Measurements from ENCODE around the gene AFDN. TPM values are rescaled to one million over a fixed set of nuclear protein-coding genes. Genes with fewer than 3 reads are reported as not detected.

Gene AFDN
- polyA plus RNA-seq, 2 donors = 91.7 to 124 TPM

- Histone ChIP-seq H3K4me3 (ENCODE audit: low read depth in 1 of 2, low read length in 2 of 2) (peak overlapping the region in 1 of 2 donors; percentile 83), H3K4me1 (ENCODE audit: control insufficient read depth in 2 of 2, insufficient read depth in 2 of 2, low read length in 1 of 2) (peaks cover 3 to 9% of the 10 kb centered on the region in 2 donors), H3K9me3 (ENCODE audit: control insufficient read depth in 2 of 2, insufficient read depth in 1 of 2, low read depth in 1 of 2, low read length in 1 of 2) (peaks cover 0 to 3% of the 10 kb centered on the region in 2 donors), H3K27me3 (ENCODE audit: control insufficient read depth in 1 of 2, insufficient read depth in 2 of 2, low read length in 2 of 2) (no peaks in the 10 kb centered on the region), H3K27ac (ENCODE audit: low read depth in 2 of 2, low read length in 1 of 2) (peak overlapping the region in 1 of 2 donors; percentile 41), H3K36me3 (ENCODE audit: control insufficient read depth in 2 of 2, insufficient read depth in 2 of 2, low read length in 1 of 2) (no peaks in the 10 kb centered on the region)
- WGBS, 2 donors = 50 to 57% methylated on average over 4 of the region's 4 CpGs
These were observed 1.7 kb downstream of the AFDN start for GRCh38 chr6:167828325-167828956.

- Histone ChIP-seq H3K9me3 (ENCODE audit: control insufficient read depth in 2 of 2, insufficient read depth in 1 of 2, low read depth in 1 of 2, low read length in 1 of 2) (peaks cover 0 to 3% of the 10 kb centered on the region in 2 donors), H3K4me1 (ENCODE audit: control insufficient read depth in 2 of 2, insufficient read depth in 2 of 2, low read length in 1 of 2) (peaks cover 3 to 9% of the 10 kb centered on the region in 2 donors), H3K36me3 (ENCODE audit: control insufficient read depth in 2 of 2, insufficient read depth in 2 of 2, low read length in 1 of 2) (no peaks in the 10 kb centered on the region), H3K27ac (ENCODE audit: low read depth in 2 of 2, low read length in 1 of 2) (no peak overlapping the region), H3K4me3 (ENCODE audit: low read depth in 1 of 2, low read length in 2 of 2) (peak overlapping the region in 1 of 2 donors; percentile 50), H3K27me3 (ENCODE audit: control insufficient read depth in 1 of 2, insufficient read depth in 2 of 2, low read length in 2 of 2) (no peaks in the 10 kb centered on the region)
These were observed 2.8 kb downstream of the AFDN start for GRCh38 chr6:167829513-167829912.

GRCh38 chr6:167831281-167831828 is 4.6 kb downstream of the AFDN start:
- H3K9me3 ChIP-seq (ENCODE audit: control insufficient read depth in 2 of 2, insufficient read depth in 1 of 2, low read depth in 1 of 2, low read length in 1 of 2) = peaks cover 0 to under 1% of the 10 kb centered on the region in 2 donors
- peak overlapping the region in 1 of 2 donors; percentile 28 for H3K4me3 ChIP-seq (ENCODE audit: low read depth in 1 of 2, low read length in 2 of 2)
- H3K36me3 ChIP-seq (ENCODE audit: control insufficient read depth in 2 of 2, insufficient read depth in 2 of 2, low read length in 1 of 2) = no peaks in the 10 kb centered on the region
- H3K27ac ChIP-seq (ENCODE audit: low read depth in 2 of 2, low read length in 1 of 2) = peak overlapping the region; percentile 70 to 79
- WGBS, 2 donors = 37 to 60% methylated on average over 3 of the region's 3 CpGs
- H3K27me3 ChIP-seq (ENCODE audit: control insufficient read depth in 1 of 2, insufficient read depth in 2 of 2, low read length in 2 of 2) = no peaks in the 10 kb centered on the region
- no peaks in the 10 kb centered on the region for H3K4me1 ChIP-seq (ENCODE audit: control insufficient read depth in 2 of 2, insufficient read depth in 2 of 2, low read length in 1 of 2)

- no peaks in the 10 kb centered on the region for H3K4me1 ChIP-seq (ENCODE audit: control insufficient read depth in 2 of 2, insufficient read depth in 2 of 2, low read length in 1 of 2)
- 27 to 40% methylated on average over 4 of the region's 4 CpGs for WGBS, 2 donors
- peak overlapping the region; percentile 35 to 68 for H3K27ac ChIP-seq (ENCODE audit: low read depth in 2 of 2, low read length in 1 of 2)
- no peaks in the 10 kb centered on the region for H3K36me3 ChIP-seq (ENCODE audit: control insufficient read depth in 2 of 2, insufficient read depth in 2 of 2, low read length in 1 of 2)
- H3K27me3 ChIP-seq (ENCODE audit: control insufficient read depth in 1 of 2, insufficient read depth in 2 of 2, low read length in 2 of 2) = no peaks in the 10 kb centered on the region
- H3K9me3 ChIP-seq (ENCODE audit: control insufficient read depth in 2 of 2, insufficient read depth in 1 of 2, low read depth in 1 of 2, low read length in 1 of 2) = no peaks in the 10 kb centered on the region
- H3K4me3 ChIP-seq (ENCODE audit: low read depth in 1 of 2, low read length in 2 of 2) = peak overlapping the region in 1 of 2 donors; percentile 33
These were observed 6.0 kb downstream of the AFDN start for GRCh38 chr6:167832497-167833395.

- Histone ChIP-seq H3K27ac (ENCODE audit: low read depth in 2 of 2, low read length in 1 of 2) (peak overlapping the region; percentile 35 to 68), H3K4me3 (ENCODE audit: low read depth in 1 of 2, low read length in 2 of 2) (peak overlapping the region in 1 of 2 donors; percentile 33), H3K9me3 (ENCODE audit: control insufficient read depth in 2 of 2, insufficient read depth in 1 of 2, low read depth in 1 of 2, low read length in 1 of 2) (no peaks in the 10 kb centered on the region), H3K4me1 (ENCODE audit: control insufficient read depth in 2 of 2, insufficient read depth in 2 of 2, low read length in 1 of 2) (no peaks in the 10 kb centered on the region), H3K36me3 (ENCODE audit: control insufficient read depth in 2 of 2, insufficient read depth in 2 of 2, low read length in 1 of 2) (no peaks in the 10 kb centered on the region), H3K27me3 (ENCODE audit: control insufficient read depth in 1 of 2, insufficient read depth in 2 of 2, low read length in 2 of 2) (no peaks in the 10 kb centered on the region)
- 26 to 54% methylated on average over 2 of the region's 2 CpGs for WGBS, 2 donors
These were observed 6.7 kb downstream of the AFDN start for GRCh38 chr6:167833396-167833763.

GRCh38 chr6:167835260-167835659 is 8.5 kb downstream of the AFDN start:
- Histone ChIP-seq H3K4me3 (ENCODE audit: low read depth in 1 of 2, low read length in 2 of 2) (no peak overlapping the region), H3K4me1 (ENCODE audit: control insufficient read depth in 2 of 2, insufficient read depth in 2 of 2, low read length in 1 of 2) (peaks cover 0 to 2% of the 10 kb centered on the region in 2 donors), H3K9me3 (ENCODE audit: control insufficient read depth in 2 of 2, insufficient read depth in 1 of 2, low read depth in 1 of 2, low read length in 1 of 2) (no peaks in the 10 kb centered on the region), H3K27ac (ENCODE audit: low read depth in 2 of 2, low read length in 1 of 2) (no peak overlapping the region), H3K36me3 (ENCODE audit: control insufficient read depth in 2 of 2, insufficient read depth in 2 of 2, low read length in 1 of 2) (no peaks in the 10 kb centered on the region), H3K27me3 (ENCODE audit: control insufficient read depth in 1 of 2, insufficient read depth in 2 of 2, low read length in 2 of 2) (no peaks in the 10 kb centered on the region)
- WGBS, 2 donors = 62 to 72% methylated on average over 3 of the region's 3 CpGs

- Histone ChIP-seq H3K4me1 (ENCODE audit: control insufficient read depth in 2 of 2, insufficient read depth in 2 of 2, low read length in 1 of 2) (peaks cover 0 to 2% of the 10 kb centered on the region in 2 donors), H3K27me3 (ENCODE audit: control insufficient read depth in 1 of 2, insufficient read depth in 2 of 2, low read length in 2 of 2) (no peaks in the 10 kb centered on the region), H3K4me3 (ENCODE audit: low read depth in 1 of 2, low read length in 2 of 2) (no peak overlapping the region), H3K36me3 (ENCODE audit: control insufficient read depth in 2 of 2, insufficient read depth in 2 of 2, low read length in 1 of 2) (no peaks in the 10 kb centered on the region), H3K27ac (ENCODE audit: low read depth in 2 of 2, low read length in 1 of 2) (no peak overlapping the region), H3K9me3 (ENCODE audit: control insufficient read depth in 2 of 2, insufficient read depth in 1 of 2, low read depth in 1 of 2, low read length in 1 of 2) (no peaks in the 10 kb centered on the region)
- WGBS, 2 donors = 77 to 78% methylated on average over 3 of the region's 3 CpGs
These were observed 10.0 kb downstream of the AFDN start for GRCh38 chr6:167836721-167837120.

- Histone ChIP-seq H3K4me3 (ENCODE audit: low read depth in 1 of 2, low read length in 2 of 2) (no peak overlapping the region), H3K9me3 (ENCODE audit: control insufficient read depth in 2 of 2, insufficient read depth in 1 of 2, low read depth in 1 of 2, low read length in 1 of 2) (no peaks in the 10 kb centered on the region), H3K36me3 (ENCODE audit: control insufficient read depth in 2 of 2, insufficient read depth in 2 of 2, low read length in 1 of 2) (no peaks in the 10 kb centered on the region), H3K27me3 (ENCODE audit: control insufficient read depth in 1 of 2, insufficient read depth in 2 of 2, low read length in 2 of 2) (no peaks in the 10 kb centered on the region), H3K4me1 (ENCODE audit: control insufficient read depth in 2 of 2, insufficient read depth in 2 of 2, low read length in 1 of 2) (peaks cover 0 to 2% of the 10 kb centered on the region in 2 donors), H3K27ac (ENCODE audit: low read depth in 2 of 2, low read length in 1 of 2) (no peak overlapping the region)
- WGBS, 2 donors = 88 to 96% methylated on average over 6 of the region's 6 CpGs
These were observed 11.6 kb downstream of the AFDN start for GRCh38 chr6:167838207-167838748.

GRCh38 chr6:167839343-167839742 is 12.6 kb downstream of the AFDN start:
- no peak overlapping the region for H3K27ac ChIP-seq (ENCODE audit: low read depth in 2 of 2, low read length in 1 of 2)
- WGBS, 2 donors = 74 to 85% methylated on average over 3 of the region's 3 CpGs

More at GRCh38 chr6:167839343-167839742, 12.6 kb downstream of the AFDN start:
- Histone ChIP-seq H3K9me3 (ENCODE audit: control insufficient read depth in 2 of 2, insufficient read depth in 1 of 2, low read depth in 1 of 2, low read length in 1 of 2) (no peaks in the 10 kb centered on the region), H3K4me1 (ENCODE audit: control insufficient read depth in 2 of 2, insufficient read depth in 2 of 2, low read length in 1 of 2) (peaks cover 0 to 2% of the 10 kb centered on the region in 2 donors), H3K4me3 (ENCODE audit: low read depth in 1 of 2, low read length in 2 of 2) (no peak overlapping the region), H3K27me3 (ENCODE audit: control insufficient read depth in 1 of 2, insufficient read depth in 2 of 2, low read length in 2 of 2) (no peaks in the 10 kb centered on the region), H3K36me3 (ENCODE audit: control insufficient read depth in 2 of 2, insufficient read depth in 2 of 2, low read length in 1 of 2) (no peaks in the 10 kb centered on the region)

Data from esophagus (tissue), 2 donors.